ENCODE measurements around the gene LRPAP1.
A peak's percentile ranks its signal among the peaks of the same experiment; 100 is the strongest.
"Not testable (repeated sequence)": the region's sequence is repeated elsewhere in the genome, so short reads cannot be mapped to it uniquely, and the experiment has no call there.

The LRPAP1 gene

DNA sequence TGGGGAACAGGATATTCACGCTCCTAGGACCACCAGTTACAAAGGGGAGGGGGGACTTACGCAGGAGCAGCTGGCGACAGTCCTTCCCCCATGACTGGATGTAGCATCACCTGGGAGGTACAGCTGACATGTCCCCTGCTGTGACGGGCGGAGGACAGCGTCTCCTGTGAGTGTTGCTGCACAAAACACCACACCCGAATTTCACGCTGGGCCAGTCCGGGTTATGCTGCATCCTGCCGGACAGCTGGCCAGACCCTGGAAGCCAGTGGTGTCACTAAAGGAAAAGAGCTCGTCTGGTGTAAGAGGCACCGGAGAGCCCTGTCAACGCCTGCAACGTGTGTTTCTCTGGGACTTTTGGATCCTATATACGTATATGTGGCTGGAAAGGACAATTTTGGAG, 38.7 kb upstream of the LRPAP1 start:
- CTCF ChIA-PET; DNase-seq; H3K4me3 ChIP-seq (ENCODE audit: control insufficient read depth in 1 of 7, extremely low read depth in 1 of 7, insufficient read depth in 4 of 7, low read depth in 2 of 7, low read length in 6 of 7); H3K36me3 ChIP-seq (ENCODE audit: control insufficient read depth in 4 of 4, insufficient read depth in 4 of 4, low read length in 3 of 4); H3K9me3 ChIP-seq (ENCODE audit: control extremely low read depth in 1 of 5, control insufficient read depth in 4 of 5, insufficient read depth in 2 of 5, low read depth in 1 of 5, low read length in 4 of 5); POLR2A ChIA-PET; H3K4me1 ChIP-seq (ENCODE audit: control extremely low read depth in 1 of 4, control insufficient read depth in 4 of 4, insufficient read depth in 4 of 4, low read length in 3 of 4); H3K27ac ChIP-seq (ENCODE audit: insufficient read depth in 1 of 2, low read depth in 1 of 2, low read length in 2 of 2, poor library complexity in 1 of 2, severe bottlenecking in 2 of 2): not testable (repeated sequence)
- peaks cover 0 to 11% (median 0%) of the 10 kb centered on the region in 5 experiments for H3K27me3 ChIP-seq (replicated peaks in 2 of 5; ENCODE audit: control insufficient read depth in 4 of 5, insufficient read depth in 5 of 5, low read length in 4 of 5)
- WGBS (ENCODE audit: insufficient coverage), result 86% methylated on average over 12 of the region's 15 CpGs

DNA sequence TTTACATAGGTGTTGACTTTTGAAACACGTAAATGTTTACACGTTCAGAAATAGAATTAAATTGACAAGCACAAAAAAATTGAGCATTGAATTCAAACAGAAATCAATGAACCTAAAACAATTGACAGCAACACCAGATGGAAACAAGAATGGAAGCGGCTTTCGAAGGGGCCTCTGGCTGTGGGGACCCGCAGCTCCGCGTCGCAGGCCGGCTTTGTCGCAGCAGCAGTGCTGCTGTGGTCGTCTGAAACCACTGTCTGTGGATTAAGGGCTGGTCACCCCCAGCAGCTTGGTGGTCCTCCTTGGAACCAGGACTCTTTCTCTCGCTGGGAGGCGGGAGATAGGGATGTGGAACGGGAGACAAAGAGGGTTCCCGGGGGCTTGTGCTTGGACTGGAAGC, 37.4 kb upstream of the LRPAP1 start:
- POLR2A ChIA-PET; H3K36me3 ChIP-seq (ENCODE audit: control insufficient read depth in 4 of 4, insufficient read depth in 4 of 4, low read length in 3 of 4); H3K27ac ChIP-seq (ENCODE audit: insufficient read depth in 1 of 2, low read depth in 1 of 2, low read length in 2 of 2, poor library complexity in 1 of 2, severe bottlenecking in 2 of 2); CTCF ChIA-PET; H3K4me3 ChIP-seq (ENCODE audit: control insufficient read depth in 1 of 7, extremely low read depth in 1 of 7, insufficient read depth in 4 of 7, low read depth in 2 of 7, low read length in 6 of 7); H3K4me1 ChIP-seq (ENCODE audit: control extremely low read depth in 1 of 4, control insufficient read depth in 4 of 4, insufficient read depth in 4 of 4, low read length in 3 of 4); H3K9me3 ChIP-seq (ENCODE audit: control extremely low read depth in 1 of 5, control insufficient read depth in 4 of 5, insufficient read depth in 2 of 5, low read depth in 1 of 5, low read length in 4 of 5); H3K27me3 ChIP-seq (replicated peaks in 2 of 5; ENCODE audit: control insufficient read depth in 4 of 5, insufficient read depth in 5 of 5, low read length in 4 of 5); DNase-seq: not testable (repeated sequence)
- no CpG with 5 or more reads among the region's 15 CpGs for WGBS (ENCODE audit: insufficient coverage)

DNA sequence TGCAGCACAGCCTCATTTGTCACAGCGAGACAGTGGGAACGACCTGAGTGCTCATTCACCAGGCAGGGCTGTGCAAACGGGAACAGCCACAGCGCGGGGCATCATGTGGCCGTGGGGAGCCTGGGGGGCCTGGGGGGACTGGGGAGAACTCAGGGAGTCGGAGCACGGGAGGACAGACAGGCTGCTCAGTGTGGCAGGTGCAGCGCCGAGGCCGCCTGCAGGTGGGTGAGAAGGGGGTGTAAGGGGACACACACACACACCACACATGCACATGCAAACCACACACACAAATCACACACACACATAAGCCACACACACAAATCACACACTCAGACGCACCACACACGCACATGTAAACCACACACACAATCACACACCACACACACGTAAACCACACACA, 34.5 kb upstream of the LRPAP1 start:
- H3K4me3 ChIP-seq (ENCODE audit: control insufficient read depth in 1 of 7, extremely low read depth in 1 of 7, insufficient read depth in 4 of 7, low read depth in 2 of 7, low read length in 6 of 7); H3K4me1 ChIP-seq (ENCODE audit: control extremely low read depth in 1 of 4, control insufficient read depth in 4 of 4, insufficient read depth in 4 of 4, low read length in 3 of 4); H3K36me3 ChIP-seq (ENCODE audit: control insufficient read depth in 4 of 4, insufficient read depth in 4 of 4, low read length in 3 of 4); H3K27ac ChIP-seq (ENCODE audit: insufficient read depth in 1 of 2, low read depth in 1 of 2, low read length in 2 of 2, poor library complexity in 1 of 2, severe bottlenecking in 2 of 2); POLR2A ChIA-PET; H3K27me3 ChIP-seq (replicated peaks in 2 of 5; ENCODE audit: control insufficient read depth in 4 of 5, insufficient read depth in 5 of 5, low read length in 4 of 5); H3K9me3 ChIP-seq (ENCODE audit: control extremely low read depth in 1 of 5, control insufficient read depth in 4 of 5, insufficient read depth in 2 of 5, low read depth in 1 of 5, low read length in 4 of 5); CTCF ChIA-PET: not testable (repeated sequence)
- DNase-seq, result peak in 1 of 3 donors; percentile 34
- WGBS (ENCODE audit: insufficient coverage), result no CpG with 5 or more reads among the region's 14 CpGs

DNA sequence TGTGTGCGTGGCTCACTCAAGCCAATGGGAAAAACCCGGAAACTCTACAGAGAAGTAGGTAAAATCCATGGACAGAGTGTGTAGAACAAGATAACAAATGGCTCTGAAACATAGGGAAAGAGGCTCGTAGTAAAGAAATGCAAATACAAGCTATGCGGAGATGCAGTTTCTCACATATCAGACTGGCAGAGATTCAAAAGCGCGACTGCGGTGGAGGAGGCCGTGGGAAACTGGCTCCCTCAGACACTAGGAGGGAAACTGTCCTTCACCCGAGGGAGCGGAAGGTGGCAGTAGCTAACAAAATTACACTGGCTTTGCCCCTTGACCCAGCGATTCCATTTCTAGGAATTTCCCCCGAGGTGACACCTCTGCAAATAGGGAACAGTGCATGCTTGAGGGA, 34.1 kb upstream of the LRPAP1 start:
- H3K27me3 ChIP-seq (replicated peaks in 2 of 5; ENCODE audit: control insufficient read depth in 4 of 5, insufficient read depth in 5 of 5, low read length in 4 of 5); POLR2A ChIA-PET; H3K36me3 ChIP-seq (ENCODE audit: control insufficient read depth in 4 of 4, insufficient read depth in 4 of 4, low read length in 3 of 4); CTCF ChIA-PET; H3K4me1 ChIP-seq (ENCODE audit: control extremely low read depth in 1 of 4, control insufficient read depth in 4 of 4, insufficient read depth in 4 of 4, low read length in 3 of 4); H3K4me3 ChIP-seq (ENCODE audit: control insufficient read depth in 1 of 7, extremely low read depth in 1 of 7, insufficient read depth in 4 of 7, low read depth in 2 of 7, low read length in 6 of 7); H3K9me3 ChIP-seq (ENCODE audit: control extremely low read depth in 1 of 5, control insufficient read depth in 4 of 5, insufficient read depth in 2 of 5, low read depth in 1 of 5, low read length in 4 of 5); H3K27ac ChIP-seq (ENCODE audit: insufficient read depth in 1 of 2, low read depth in 1 of 2, low read length in 2 of 2, poor library complexity in 1 of 2, severe bottlenecking in 2 of 2): not testable (repeated sequence)
- peak in 1 of 3 donors; percentile 8 for DNase-seq
- 74% methylated on average over 3 of the region's 12 CpGs for WGBS (ENCODE audit: insufficient coverage)

DNA sequence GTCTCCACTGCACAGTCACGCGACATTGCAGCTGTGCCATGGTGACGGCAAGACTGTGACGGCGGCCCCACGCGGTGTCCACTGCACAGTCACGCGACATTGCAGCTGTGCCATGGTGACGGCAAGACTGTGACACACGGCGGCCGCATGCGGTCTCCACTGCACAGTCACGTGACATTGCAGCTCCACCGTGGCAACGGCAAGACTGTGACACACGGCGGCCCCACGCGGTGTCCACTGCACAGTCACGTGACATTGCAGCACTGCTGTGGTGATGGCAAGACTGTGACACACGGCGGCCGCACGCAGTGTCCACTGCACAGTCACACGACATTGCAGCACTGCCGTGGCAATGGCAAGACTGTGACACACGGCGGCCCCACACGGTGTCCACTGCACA, 32.7 kb upstream of the LRPAP1 start:
- H3K9me3 ChIP-seq (ENCODE audit: control extremely low read depth in 1 of 5, control insufficient read depth in 4 of 5, insufficient read depth in 2 of 5, low read depth in 1 of 5, low read length in 4 of 5); H3K36me3 ChIP-seq (ENCODE audit: control insufficient read depth in 4 of 4, insufficient read depth in 4 of 4, low read length in 3 of 4); H3K4me1 ChIP-seq (ENCODE audit: control extremely low read depth in 1 of 4, control insufficient read depth in 4 of 4, insufficient read depth in 4 of 4, low read length in 3 of 4); H3K27ac ChIP-seq (ENCODE audit: insufficient read depth in 1 of 2, low read depth in 1 of 2, low read length in 2 of 2, poor library complexity in 1 of 2, severe bottlenecking in 2 of 2); DNase-seq; H3K4me3 ChIP-seq (ENCODE audit: control insufficient read depth in 1 of 7, extremely low read depth in 1 of 7, insufficient read depth in 4 of 7, low read depth in 2 of 7, low read length in 6 of 7); POLR2A ChIA-PET; CTCF ChIA-PET; H3K27me3 ChIP-seq (replicated peaks in 2 of 5; ENCODE audit: control insufficient read depth in 4 of 5, insufficient read depth in 5 of 5, low read length in 4 of 5): not testable (repeated sequence)
- 99% methylated on average over 28 of the region's 31 CpGs for WGBS (ENCODE audit: insufficient coverage)

DNA sequence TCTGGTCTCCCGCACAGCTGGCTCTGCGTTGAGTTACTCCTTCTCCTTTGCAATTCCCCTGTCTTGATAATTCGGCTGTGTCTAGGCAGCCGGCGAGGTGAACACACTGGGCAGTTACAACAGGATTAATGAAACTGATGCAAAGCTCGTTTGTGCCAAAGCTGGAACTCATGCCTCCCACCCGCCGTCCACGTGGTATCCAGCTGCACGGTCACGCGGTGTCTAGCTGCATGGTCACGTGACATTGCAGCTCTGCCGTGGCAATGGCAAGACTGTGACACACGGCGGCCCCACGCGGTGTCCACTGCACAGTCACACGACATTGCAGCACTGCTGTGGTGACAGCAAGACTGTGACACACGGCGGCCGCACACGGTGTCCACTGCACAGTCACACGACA, 31.2 kb upstream of the LRPAP1 start:
- no peaks in the 10 kb centered on the region for H3K4me1 ChIP-seq (ENCODE audit: control extremely low read depth in 1 of 4, control insufficient read depth in 4 of 4, insufficient read depth in 4 of 4, low read length in 3 of 4)
- no peaks in the 10 kb centered on the region for H3K27me3 ChIP-seq (replicated peaks in 2 of 5; ENCODE audit: control insufficient read depth in 4 of 5, insufficient read depth in 5 of 5, low read length in 4 of 5)
- no peak overlapping the region for H3K4me3 ChIP-seq (ENCODE audit: control insufficient read depth in 1 of 7, extremely low read depth in 1 of 7, insufficient read depth in 4 of 7, low read depth in 2 of 7, low read length in 6 of 7)
- no peaks in the 10 kb centered on the region for H3K9me3 ChIP-seq (ENCODE audit: control extremely low read depth in 1 of 5, control insufficient read depth in 4 of 5, insufficient read depth in 2 of 5, low read depth in 1 of 5, low read length in 4 of 5)
- H3K36me3 ChIP-seq (ENCODE audit: control insufficient read depth in 4 of 4, insufficient read depth in 4 of 4, low read length in 3 of 4), result no peaks in the 10 kb centered on the region
- WGBS (ENCODE audit: insufficient coverage), result 96% methylated on average over 24 of the region's 24 CpGs
- ChIA-PET POLR2A (no interaction called here), CTCF (no interaction called here)
- no peak overlapping the region for H3K27ac ChIP-seq (ENCODE audit: insufficient read depth in 1 of 2, low read depth in 1 of 2, low read length in 2 of 2, poor library complexity in 1 of 2, severe bottlenecking in 2 of 2)
- no peak for DNase-seq

DNA sequence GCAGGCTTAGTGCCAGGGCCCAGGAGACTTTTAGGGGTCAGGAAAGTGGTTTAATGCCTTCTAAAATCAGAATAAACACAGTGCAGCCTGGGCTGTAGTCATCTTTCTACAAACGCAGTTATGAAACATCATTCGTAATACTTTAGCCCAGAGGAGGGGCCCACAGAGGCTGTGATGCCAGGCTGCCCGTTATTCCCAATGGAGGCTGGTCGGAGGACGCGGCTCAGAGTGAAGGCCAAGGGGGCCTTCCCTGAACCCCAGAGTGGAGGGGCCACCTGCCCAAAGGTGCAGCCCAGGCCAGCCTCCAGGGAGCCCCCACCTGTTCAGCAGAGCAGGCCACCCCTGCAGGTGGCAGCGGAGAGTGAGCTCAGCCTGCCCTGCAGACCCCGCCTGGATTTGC, 29.9 kb upstream of the LRPAP1 start:
- H3K4me1 ChIP-seq (ENCODE audit: control extremely low read depth in 1 of 4, control insufficient read depth in 4 of 4, insufficient read depth in 4 of 4, low read length in 3 of 4), result peaks cover 0 to 11% (median 0%) of the 10 kb centered on the region in 4 experiments
- H3K9me3 ChIP-seq (ENCODE audit: control extremely low read depth in 1 of 5, control insufficient read depth in 4 of 5, insufficient read depth in 2 of 5, low read depth in 1 of 5, low read length in 4 of 5); POLR2A ChIA-PET; H3K27ac ChIP-seq (ENCODE audit: insufficient read depth in 1 of 2, low read depth in 1 of 2, low read length in 2 of 2, poor library complexity in 1 of 2, severe bottlenecking in 2 of 2); H3K36me3 ChIP-seq (ENCODE audit: control insufficient read depth in 4 of 4, insufficient read depth in 4 of 4, low read length in 3 of 4); H3K27me3 ChIP-seq (replicated peaks in 2 of 5; ENCODE audit: control insufficient read depth in 4 of 5, insufficient read depth in 5 of 5, low read length in 4 of 5); CTCF ChIA-PET; H3K4me3 ChIP-seq (ENCODE audit: control insufficient read depth in 1 of 7, extremely low read depth in 1 of 7, insufficient read depth in 4 of 7, low read depth in 2 of 7, low read length in 6 of 7); DNase-seq: not testable (repeated sequence)
- no CpG with 5 or more reads among the region's 8 CpGs for WGBS (ENCODE audit: insufficient coverage)

DNA sequence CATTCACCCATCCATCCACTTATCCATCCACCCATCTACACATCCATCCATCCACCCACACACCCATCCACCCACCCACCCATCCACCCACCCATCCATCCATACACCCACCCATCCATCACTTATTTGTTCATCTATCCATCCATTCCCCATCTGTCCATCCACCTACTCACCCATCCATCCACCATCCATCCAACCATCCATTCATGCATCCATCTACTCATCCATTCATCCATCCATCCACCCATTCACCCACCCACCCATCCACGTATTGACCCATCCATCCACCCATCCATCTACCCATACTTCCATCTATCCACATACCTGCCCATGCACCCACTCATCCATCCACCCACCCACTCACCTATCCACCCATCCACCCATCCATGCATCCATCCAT, 28.2 kb upstream of the LRPAP1 start:
- POLR2A ChIA-PET; H3K4me3 ChIP-seq (ENCODE audit: control insufficient read depth in 1 of 7, extremely low read depth in 1 of 7, insufficient read depth in 4 of 7, low read depth in 2 of 7, low read length in 6 of 7); CTCF ChIA-PET; DNase-seq; H3K9me3 ChIP-seq (ENCODE audit: control extremely low read depth in 1 of 5, control insufficient read depth in 4 of 5, insufficient read depth in 2 of 5, low read depth in 1 of 5, low read length in 4 of 5); H3K27ac ChIP-seq (ENCODE audit: insufficient read depth in 1 of 2, low read depth in 1 of 2, low read length in 2 of 2, poor library complexity in 1 of 2, severe bottlenecking in 2 of 2); H3K27me3 ChIP-seq (replicated peaks in 2 of 5; ENCODE audit: control insufficient read depth in 4 of 5, insufficient read depth in 5 of 5, low read length in 4 of 5); H3K36me3 ChIP-seq (ENCODE audit: control insufficient read depth in 4 of 4, insufficient read depth in 4 of 4, low read length in 3 of 4): not testable (repeated sequence)
- H3K4me1 ChIP-seq (ENCODE audit: control extremely low read depth in 1 of 4, control insufficient read depth in 4 of 4, insufficient read depth in 4 of 4, low read length in 3 of 4), result peaks cover 0 to 23% (median 0%) of the 10 kb centered on the region in 4 experiments
- no CpG with 5 or more reads among the region's 1 CpG for WGBS (ENCODE audit: insufficient coverage)

Measured in common myeloid progenitor, CD34-positive (primary cell).